Liver (tissue), 3 donors: Measurements from ENCODE around the gene CYTH2.

Source experiments
- EGR1 ChIP-seq, 2 donors: IDR thresholded peaks; 2 replicates each; pipeline ENCODE4 v1.6.1; 2016 to 2018; ENCODE audit warnings: antibody characterized with exemption in 2 of 2, low read depth in 2 of 2
- FOXA1 ChIP-seq: IDR thresholded peaks from 2 replicates; pipeline ENCODE4 v1.6.1; 2016; ENCODE audit warnings: antibody characterized with exemption
- GABPA ChIP-seq, 2 donors: IDR thresholded peaks in 1 of 2; conservative IDR thresholded peaks in 1 of 2; 2 replicates each; pipeline ENCODE4 v1.6.1; 2016; ENCODE audit warnings: antibody characterized with exemption in 2 of 2, mild to moderate bottlenecking in 1 of 2, moderate library complexity in 1 of 2
- HNF4G ChIP-seq: IDR thresholded peaks from 2 replicates; pipeline ENCODE4 v1.6.1; 2016; ENCODE audit warnings: antibody characterized with exemption
- NR2F2 ChIP-seq: IDR thresholded peaks from 2 replicates; pipeline ENCODE4 v1.6.1; 2016; ENCODE audit warnings: antibody characterized with exemption
- RAD21 ChIP-seq, 2 donors: IDR thresholded peaks; 2 replicates each; pipeline ENCODE4 v1.6.1; 2016; ENCODE audit warnings: antibody characterized with exemption in 2 of 2, mild to moderate bottlenecking in 2 of 2
- RXRA ChIP-seq, 2 donors: IDR thresholded peaks; 2 replicates each; pipeline ENCODE4 v1.6.1; 2017 to 2018; ENCODE audit warnings: antibody characterized with exemption in 2 of 2, mild to moderate bottlenecking in 1 of 2
- TAF1 ChIP-seq: conservative IDR thresholded peaks from 2 replicates; pipeline ENCODE4 v1.6.1; 2016; ENCODE audit warnings: antibody characterized with exemption, mild to moderate bottlenecking
- YY1 ChIP-seq: IDR thresholded peaks from 2 replicates; pipeline ENCODE4 v1.6.1; 2016; ENCODE audit warnings: antibody characterized with exemption, mild to moderate bottlenecking
- TF ChIP-seq, protein P1 (sequence below): IDR thresholded peaks from 2 replicates; pipeline ENCODE4 v1.6.1; 2016; ENCODE audit warnings: antibody characterized with exemption
- TF ChIP-seq, protein P2 (sequence below): fragments of 150-350 bp; IDR thresholded peaks from 2 replicates; pipeline ENCODE4 v1.5.1; 2017; ENCODE audit warnings: improper control_type of control experiment, low read depth, low read length; ENCODE audit not compliant: missing input control
- TF ChIP-seq, protein P3 (sequence below): IDR thresholded peaks from 2 replicates; pipeline ENCODE4 v1.6.1; 2016; ENCODE audit warnings: antibody characterized with exemption, mild to moderate bottlenecking
- donor health status: healthy.
- donor health status: healthy.

DNA sequence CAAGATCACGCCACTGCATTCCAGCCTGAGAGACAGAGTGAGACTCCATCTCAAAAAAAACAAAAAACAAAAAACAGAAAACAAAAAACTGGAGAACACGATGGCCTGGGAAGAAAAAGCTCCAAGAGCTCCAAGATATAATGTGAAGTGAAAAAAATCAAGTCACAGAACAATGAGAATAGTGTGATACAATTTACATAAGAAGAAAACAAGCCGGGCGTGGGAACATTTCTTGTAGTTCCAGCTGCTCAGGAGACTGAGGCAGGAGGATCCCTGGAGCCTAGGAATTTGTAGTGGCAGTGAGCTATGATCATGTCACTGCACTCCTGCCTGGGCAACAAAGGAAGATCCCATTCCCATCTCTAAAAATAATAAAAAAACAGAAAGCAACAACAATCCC, 51.0 kb downstream of the CYTH2 start:
- TF ChIP-seq, protein P1, sequence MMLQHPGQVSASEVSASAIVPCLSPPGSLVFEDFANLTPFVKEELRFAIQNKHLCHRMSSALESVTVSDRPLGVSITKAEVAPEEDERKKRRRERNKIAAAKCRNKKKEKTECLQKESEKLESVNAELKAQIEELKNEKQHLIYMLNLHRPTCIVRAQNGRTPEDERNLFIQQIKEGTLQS = no peak
- TF ChIP-seq YY1 (no peak), GABPA (IDR thresholded peaks at IDR 0.05 in 1 of 2, conservative IDR thresholded peaks at IDR 0.05 in 1 of 2) (no peak), EGR1 (IDR thresholded peaks at IDR 0.05; ENCODE audit: low read depth in 2 of 2) (no peak), RXRA (IDR thresholded peaks at IDR 0.05) (no peak), RAD21 (IDR thresholded peaks at IDR 0.05) (no peak), NR2F2 (no peak), HNF4G (no peak), FOXA1 (no peak), TAF1 (no peak)
- TF ChIP-seq, protein P2, sequence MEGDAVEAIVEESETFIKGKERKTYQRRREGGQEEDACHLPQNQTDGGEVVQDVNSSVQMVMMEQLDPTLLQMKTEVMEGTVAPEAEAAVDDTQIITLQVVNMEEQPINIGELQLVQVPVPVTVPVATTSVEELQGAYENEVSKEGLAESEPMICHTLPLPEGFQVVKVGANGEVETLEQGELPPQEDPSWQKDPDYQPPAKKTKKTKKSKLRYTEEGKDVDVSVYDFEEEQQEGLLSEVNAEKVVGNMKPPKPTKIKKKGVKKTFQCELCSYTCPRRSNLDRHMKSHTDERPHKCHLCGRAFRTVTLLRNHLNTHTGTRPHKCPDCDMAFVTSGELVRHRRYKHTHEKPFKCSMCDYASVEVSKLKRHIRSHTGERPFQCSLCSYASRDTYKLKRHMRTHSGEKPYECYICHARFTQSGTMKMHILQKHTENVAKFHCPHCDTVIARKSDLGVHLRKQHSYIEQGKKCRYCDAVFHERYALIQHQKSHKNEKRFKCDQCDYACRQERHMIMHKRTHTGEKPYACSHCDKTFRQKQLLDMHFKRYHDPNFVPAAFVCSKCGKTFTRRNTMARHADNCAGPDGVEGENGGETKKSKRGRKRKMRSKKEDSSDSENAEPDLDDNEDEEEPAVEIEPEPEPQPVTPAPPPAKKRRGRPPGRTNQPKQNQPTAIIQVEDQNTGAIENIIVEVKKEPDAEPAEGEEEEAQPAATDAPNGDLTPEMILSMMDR = no peak
- TF ChIP-seq, protein P3, sequence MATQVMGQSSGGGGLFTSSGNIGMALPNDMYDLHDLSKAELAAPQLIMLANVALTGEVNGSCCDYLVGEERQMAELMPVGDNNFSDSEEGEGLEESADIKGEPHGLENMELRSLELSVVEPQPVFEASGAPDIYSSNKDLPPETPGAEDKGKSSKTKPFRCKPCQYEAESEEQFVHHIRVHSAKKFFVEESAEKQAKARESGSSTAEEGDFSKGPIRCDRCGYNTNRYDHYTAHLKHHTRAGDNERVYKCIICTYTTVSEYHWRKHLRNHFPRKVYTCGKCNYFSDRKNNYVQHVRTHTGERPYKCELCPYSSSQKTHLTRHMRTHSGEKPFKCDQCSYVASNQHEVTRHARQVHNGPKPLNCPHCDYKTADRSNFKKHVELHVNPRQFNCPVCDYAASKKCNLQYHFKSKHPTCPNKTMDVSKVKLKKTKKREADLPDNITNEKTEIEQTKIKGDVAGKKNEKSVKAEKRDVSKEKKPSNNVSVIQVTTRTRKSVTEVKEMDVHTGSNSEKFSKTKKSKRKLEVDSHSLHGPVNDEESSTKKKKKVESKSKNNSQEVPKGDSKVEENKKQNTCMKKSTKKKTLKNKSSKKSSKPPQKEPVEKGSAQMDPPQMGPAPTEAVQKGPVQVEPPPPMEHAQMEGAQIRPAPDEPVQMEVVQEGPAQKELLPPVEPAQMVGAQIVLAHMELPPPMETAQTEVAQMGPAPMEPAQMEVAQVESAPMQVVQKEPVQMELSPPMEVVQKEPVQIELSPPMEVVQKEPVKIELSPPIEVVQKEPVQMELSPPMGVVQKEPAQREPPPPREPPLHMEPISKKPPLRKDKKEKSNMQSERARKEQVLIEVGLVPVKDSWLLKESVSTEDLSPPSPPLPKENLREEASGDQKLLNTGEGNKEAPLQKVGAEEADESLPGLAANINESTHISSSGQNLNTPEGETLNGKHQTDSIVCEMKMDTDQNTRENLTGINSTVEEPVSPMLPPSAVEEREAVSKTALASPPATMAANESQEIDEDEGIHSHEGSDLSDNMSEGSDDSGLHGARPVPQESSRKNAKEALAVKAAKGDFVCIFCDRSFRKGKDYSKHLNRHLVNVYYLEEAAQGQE = no peak
